HepG2 (cell line): ENCODE data around the gene TRMT6.

ENCODE experiments used
- ARNT ChIP-seq: fragments of 450-650 bp; IDR thresholded peaks from 2 replicates; pipeline ENCODE4 v1.6.1; 2017
- CTCF ChIP-seq: sonication (generic); formaldehyde crosslinking; IDR thresholded peaks from 2 replicates; pipeline ENCODE4 v1.5.0; 2020; ENCODE audit warnings: mild to moderate bottlenecking, missing genetic modification reagents, moderate library complexity
- GABPA ChIP-seq, 2 experiments: IDR thresholded peaks; 2 replicates each; pipeline ENCODE4 v1.6.1; 2011 to 2016; ENCODE audit warnings: low read depth in 2 of 2, low read length in 1 of 2, missing biosample characterization in 1 of 2, missing genetic modification characterization in 1 of 2
- HDAC2 ChIP-seq: sonication (generic); formaldehyde crosslinking; IDR thresholded peaks from 2 replicates; pipeline ENCODE4 v1.4.0; 2020; ENCODE audit warnings: missing genetic modification reagents
- JUN ChIP-seq: sonication (generic); formaldehyde crosslinking; IDR thresholded peaks from 2 replicates; pipeline ENCODE4 v1.4.0; 2020; ENCODE audit warnings: mild to moderate bottlenecking, missing genetic modification reagents
- NFKBIZ ChIP-seq: IDR thresholded peaks from 2 replicates; pipeline ENCODE4 v1.6.1; 2018; ENCODE audit warnings: missing genetic modification reagents, missing compliant biosample characterization
- POLR2A ChIP-seq, 2 experiments: IDR thresholded peaks; 2 replicates each; pipeline ENCODE4 v1.6.1; 2011; ENCODE audit warnings: low read depth in 2 of 2, low read length in 2 of 2, mild to moderate bottlenecking in 1 of 2, moderate library complexity in 1 of 2; ENCODE audit not compliant: insufficient read depth in 1 of 2
- SMARCC2 ChIP-seq: fragments of 450-650 bp; IDR thresholded peaks from 2 replicates; pipeline ENCODE4 v1.6.1; 2017; ENCODE audit warnings: antibody characterized with exemption, mild to moderate bottlenecking
- ZFP82 ChIP-seq: sonication (generic); formaldehyde crosslinking; IDR thresholded peaks from 2 replicates; pipeline ENCODE4 v1.5.1; 2020; ENCODE audit warnings: mild to moderate bottlenecking, missing genetic modification reagents, borderline replicate concordance
- ZNF138 ChIP-seq: sonication (generic); formaldehyde crosslinking; IDR thresholded peaks from 2 replicates; pipeline ENCODE4 v1.5.0; 2020; ENCODE audit warnings: mild to moderate bottlenecking, low read depth, missing genetic modification reagents
- ZNF282 ChIP-seq: fragments of 450-650 bp; IDR thresholded peaks from 2 replicates; pipeline ENCODE4 v1.6.1; 2018; ENCODE audit not compliant: partially characterized antibody
- ZNF749 ChIP-seq: sonication (generic); formaldehyde crosslinking; IDR thresholded peaks from 2 replicates; pipeline ENCODE4 v1.8.0; 2022; ENCODE audit warnings: mild to moderate bottlenecking, missing genetic modification reagents, moderate library complexity, borderline replicate concordance
- TF ChIP-seq, protein P1 (sequence below): sonication (generic); formaldehyde crosslinking; IDR thresholded peaks from 2 replicates; pipeline ENCODE4 v1.8.1; 2023; ENCODE audit warnings: mild to moderate bottlenecking, inconsistent platforms, moderate library complexity, missing genetic modification reagents, borderline replicate concordance
- TF ChIP-seq, protein P2 (sequence below): sonication (generic); formaldehyde crosslinking; IDR thresholded peaks from 2 replicates; pipeline ENCODE4 v1.4.0; 2020; ENCODE audit warnings: missing genetic modification reagents

- TF ChIP-seq ZNF138 (CRISPR knock-in tag) = no peak
- no peak for TF ChIP-seq ZNF282
- TF ChIP-seq, protein P1, sequence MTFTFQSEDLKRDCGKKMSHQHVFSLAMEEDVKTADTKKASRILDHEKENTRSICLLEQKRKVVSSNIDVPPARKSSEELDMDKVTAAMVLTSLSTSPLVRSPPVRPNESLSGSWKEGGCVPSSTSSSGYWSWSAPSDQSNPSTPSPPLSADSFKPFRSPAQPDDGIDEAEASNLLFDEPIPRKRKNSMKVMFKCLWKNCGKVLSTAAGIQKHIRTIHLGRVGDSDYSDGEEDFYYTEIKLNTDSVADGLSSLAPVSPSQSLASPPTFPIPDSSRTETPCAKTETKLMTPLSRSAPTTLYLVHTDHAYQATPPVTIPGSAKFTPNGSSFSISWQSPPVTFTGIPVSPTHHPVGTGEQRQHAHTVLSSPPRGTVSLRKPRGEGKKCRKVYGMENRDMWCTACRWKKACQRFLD (CRISPR knock-in tag) = no peak
- no peak for TF ChIP-seq CTCF (CRISPR knock-in tag)
- TF ChIP-seq ZNF749 = no peak
- TF ChIP-seq JUN (CRISPR knock-in tag) = no peak
- no peak for TF ChIP-seq NFKBIZ (CRISPR knock-in tag)
- TF ChIP-seq POLR2A (IDR thresholded peaks at IDR 0.05; ENCODE audit: insufficient read depth in 1 of 2, low read depth in 2 of 2, low read length in 2 of 2) = no peak
- TF ChIP-seq HDAC2 (CRISPR knock-in tag) = no peak
- no peak for TF ChIP-seq SMARCC2
- TF ChIP-seq GABPA (IDR thresholded peaks at IDR 0.05; ENCODE audit: low read depth, low read length) = no peak
- TF ChIP-seq GABPA (CRISPR knock-in tag; IDR thresholded peaks at IDR 0.05; ENCODE audit: low read depth) = no peak
- no peak for TF ChIP-seq ARNT
- TF ChIP-seq, protein P2, sequence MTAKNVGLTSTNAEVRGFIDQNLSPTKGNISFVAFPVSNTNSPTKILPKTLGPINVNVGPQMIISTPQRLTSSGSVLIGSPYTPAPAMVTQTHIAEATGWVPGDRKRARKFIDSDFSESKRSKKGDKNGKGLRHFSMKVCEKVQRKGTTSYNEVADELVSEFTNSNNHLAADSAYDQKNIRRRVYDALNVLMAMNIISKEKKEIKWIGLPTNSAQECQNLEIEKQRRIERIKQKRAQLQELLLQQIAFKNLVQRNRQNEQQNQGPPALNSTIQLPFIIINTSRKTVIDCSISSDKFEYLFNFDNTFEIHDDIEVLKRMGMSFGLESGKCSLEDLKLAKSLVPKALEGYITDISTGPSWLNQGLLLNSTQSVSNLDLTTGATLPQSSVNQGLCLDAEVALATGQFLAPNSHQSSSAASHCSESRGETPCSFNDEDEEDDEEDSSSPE (CRISPR knock-in tag) = no peak
- TF ChIP-seq ZFP82 (CRISPR knock-in tag) = no peak
Observed at GRCh38 chr20:5977975-5978374, 27.6 kb upstream of the TRMT6 start.
